GM23248 (cell line): ENCODE measurements around the gene TSPO2.

Source experiments
- EZH2 ChIP-seq: fragments of 200-600 bp; sonication (generic); IDR thresholded peaks from 2 replicates; pipeline ENCODE4 v1.6.1; 2018; ENCODE audit warnings: antibody characterized with exemption, mild to moderate bottlenecking; ENCODE audit not compliant: insufficient read depth, poor library complexity, severe bottlenecking
- EZH2phosphoT487 ChIP-seq: fragments of 200-600 bp; sonication (generic); IDR thresholded peaks from 2 replicates; pipeline ENCODE4 v1.6.1; 2018; ENCODE audit warnings: antibody characterized with exemption, moderate library complexity, mild to moderate bottlenecking, low read depth; ENCODE audit not compliant: insufficient read depth

DNA sequence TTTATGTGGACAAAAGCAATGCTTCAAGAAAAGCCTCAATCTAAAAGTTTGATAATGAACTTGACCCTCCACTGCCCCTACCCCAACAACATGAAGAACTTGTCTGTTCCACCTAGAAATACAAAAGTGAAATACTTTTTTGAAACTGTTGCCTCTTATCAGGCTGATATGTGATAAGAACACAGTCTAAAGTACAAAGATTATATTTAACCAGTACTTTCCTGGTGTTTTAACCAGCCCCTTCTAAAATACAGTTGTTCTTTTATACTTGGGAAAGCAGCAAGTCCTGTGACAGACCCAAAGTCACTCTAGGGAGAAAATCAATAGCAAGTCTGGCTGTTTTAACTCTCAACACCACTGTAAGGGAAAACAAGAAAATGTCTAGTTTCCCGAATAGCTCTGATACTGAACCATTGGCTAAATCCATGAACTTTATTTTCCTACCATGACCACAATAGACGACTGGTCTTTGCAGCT lies 23.3 kb downstream of the TSPO2 start:
- TF ChIP-seq EZH2phosphoT487 = no peak
- TF ChIP-seq EZH2 = no peak
